ENCODE results near the gene NGEF. TPM values are rescaled to one million over a fixed set of nuclear protein-coding genes. Genes with fewer than 3 reads are reported as not detected.

Gene NGEF
- total and polyA plus RNA-seq, 9 of the 15 experiments (the other 6 are each of a cell fraction or from before 2014, with no cell fraction given): 0.07 to 0.17 (median 0.09) TPM; not detected in 6

GRCh38 chr2:233020454-233020853 is 7.4 kb upstream of the NGEF start:
- TF ChIP-seq MXI1 (IDR thresholded peaks at IDR 0.05; ENCODE audit: low read depth, low read length) (no peak), RBM25 (IDR thresholded peaks at IDR 0.05; ENCODE audit: low read depth, low read length, severe bottlenecking) (peak; percentile 15), BCOR (IDR thresholded peaks at IDR 0.05) (peak; percentile 36; the same call in 1 of the 2 replicates), ZFP36 (IDR thresholded peaks at IDR 0.05; ENCODE audit: low read depth, low read length, partially characterized antibody) (peak; percentile 93), ZKSCAN1 (IDR thresholded peaks at IDR 0.05; ENCODE audit: low read depth, low read length) (0 out of 2 replicates have a peak, but pooled peaks have one; percentile 21), SMARCA5 (IDR thresholded peaks at IDR 0.05) (peak; percentile 18; the same call in 1 of the 2 replicates), TEAD1 (CRISPR knock-in tag; IDR thresholded peaks at IDR 0.05) (no peak)

More at GRCh38 chr2:233020454-233020853, 7.4 kb upstream of the NGEF start:
- Histone ChIP-seq H3K9me3 (replicated peaks; ENCODE audit: control insufficient read depth, insufficient read depth, low read depth, low read length) (no peaks in the 10 kb centered on the region), H3K9me1 (ENCODE audit: control insufficient read depth, insufficient read depth, low read length) (no peaks in the 10 kb centered on the region), H3K79me2 (ENCODE audit: control insufficient read depth, insufficient read depth, low read length) (no peaks in the 10 kb centered on the region), H3K4me2 (ENCODE audit: insufficient read depth, low read length) (no peak overlapping the region), H3K9ac (ENCODE audit: insufficient read depth in 1 of 2, low read depth in 2 of 2, low read length in 2 of 2) (no peak overlapping the region), H3K4me1 (replicated peaks in 1 of 2; ENCODE audit: control insufficient read depth in 2 of 2, insufficient read depth in 2 of 2, low read length in 2 of 2) (peaks cover 0 to 10% of the 10 kb centered on the region in 2 experiments; a peak in 3 of 5 replicates), H3K4me3 (no peak overlapping the region), H2AFZ (ENCODE audit: low read depth, low read length) (no peak overlapping the region), H4K20me1 (replicated peaks; ENCODE audit: control insufficient read depth, insufficient read depth, low read length) (no peaks in the 10 kb centered on the region), H3K36me3 (ENCODE audit: control insufficient read depth, insufficient read depth, low read length) (no peaks in the 10 kb centered on the region), H3K27me3 (ENCODE audit: control insufficient read depth in 2 of 2, insufficient read depth in 2 of 2, low read length in 2 of 2) (0 out of 5 replicates have a peak, but pooled peaks cover 0 to 2% of the 10 kb centered on the region in 2 experiments), H3K27ac (ENCODE audit: extremely low read depth, low read depth, low read length) (no peak overlapping the region)
- ATAC-seq: no peak
- in situ Hi-C loops (cut with MboI): no loop called here
- CTCF ChIA-PET (ENCODE audit: low intra/inter-chr PET ratio): no interaction called here
- intact Hi-C loops (cut with micrococcal nuclease): loop anchor here (10.0 kb wide), 2 partner anchors 166 to 416 kb away; no protein-coding TSS in a partner anchor
- POLR2A ChIA-PET: no interaction called here
- WGBS (ENCODE audit: insufficient coverage, low coverage, missing lambda C conversion rate): 17% methylated on average over 2 of the region's 2 CpGs
- DNase-seq (ENCODE audit: extremely low read depth in 1 of 4, low spot score in 3 of 4): no peak
- no peak for FAIRE-seq
- no TSS peak for BruUV-seq (replicated peaks)

All from K562 (cell line).